ENCODE data around the gene GATD1. TPM values are rescaled to one million over a fixed set of nuclear protein-coding genes. Genes with fewer than 3 reads are reported as not detected.

The GATD1 gene
- polyA plus RNA-seq, 1 experiment, result 37.9 TPM

DNA sequence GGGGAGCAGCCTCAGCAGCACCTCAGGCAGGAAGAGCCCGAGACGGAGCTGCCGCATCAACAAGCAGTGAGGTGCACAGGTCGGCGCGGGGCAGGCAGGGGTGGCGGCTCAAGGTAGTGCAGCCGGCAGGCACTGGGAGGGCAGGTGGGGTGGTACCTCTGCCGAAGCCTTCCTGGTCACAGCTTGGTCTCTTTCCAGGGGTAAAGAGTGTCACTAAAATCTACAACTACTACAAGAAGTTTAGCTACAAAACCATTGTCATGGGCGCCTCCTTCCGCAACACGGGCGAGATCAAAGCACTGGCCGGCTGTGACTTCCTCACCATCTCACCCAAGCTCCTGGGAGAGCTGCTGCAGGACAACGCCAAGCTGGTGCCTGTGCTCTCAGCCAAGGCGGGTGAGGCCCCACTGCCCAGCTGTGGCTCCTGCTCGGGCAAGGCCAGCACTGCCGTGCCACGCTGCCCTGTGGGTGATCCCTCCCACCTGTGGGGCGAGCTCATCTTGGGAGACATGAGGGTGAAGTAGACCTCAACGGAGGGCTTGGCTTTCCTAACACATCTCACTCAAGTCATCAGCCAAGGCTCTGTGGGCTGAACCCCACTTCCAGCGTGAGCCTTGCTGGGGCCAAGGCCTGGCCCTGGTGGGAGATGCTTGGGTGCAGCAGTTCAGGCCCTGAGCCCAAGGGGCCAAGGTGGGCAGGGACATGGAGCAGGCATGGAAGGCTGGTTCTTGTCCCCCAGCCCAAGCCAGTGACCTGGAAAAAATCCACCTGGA, 13.6 kb downstream of the GATD1 start:
- ChIA-PET POLR2A (no interaction called here), CTCF (interaction anchor here (0.6 to 3.9 kb wide), 5 partner anchors 17 to 120 kb away, joined by 3 to 19 read pairs (median 3); partner anchors contain the start of gene TALDO1)
- DNase-seq (ENCODE audit: low read depth), result no peak
- peaks cover 32% of the 10 kb centered on the region for H3K36me3 ChIP-seq (ENCODE audit: control insufficient read depth, insufficient read depth, low read length)
- no peak overlapping the region for H3K4me3 ChIP-seq (ENCODE audit: low read depth, low read length)
- no peaks in the 10 kb centered on the region for H3K27me3 ChIP-seq (ENCODE audit: control insufficient read depth, insufficient read depth, low read length)
- TF ChIP-seq, protein P1, sequence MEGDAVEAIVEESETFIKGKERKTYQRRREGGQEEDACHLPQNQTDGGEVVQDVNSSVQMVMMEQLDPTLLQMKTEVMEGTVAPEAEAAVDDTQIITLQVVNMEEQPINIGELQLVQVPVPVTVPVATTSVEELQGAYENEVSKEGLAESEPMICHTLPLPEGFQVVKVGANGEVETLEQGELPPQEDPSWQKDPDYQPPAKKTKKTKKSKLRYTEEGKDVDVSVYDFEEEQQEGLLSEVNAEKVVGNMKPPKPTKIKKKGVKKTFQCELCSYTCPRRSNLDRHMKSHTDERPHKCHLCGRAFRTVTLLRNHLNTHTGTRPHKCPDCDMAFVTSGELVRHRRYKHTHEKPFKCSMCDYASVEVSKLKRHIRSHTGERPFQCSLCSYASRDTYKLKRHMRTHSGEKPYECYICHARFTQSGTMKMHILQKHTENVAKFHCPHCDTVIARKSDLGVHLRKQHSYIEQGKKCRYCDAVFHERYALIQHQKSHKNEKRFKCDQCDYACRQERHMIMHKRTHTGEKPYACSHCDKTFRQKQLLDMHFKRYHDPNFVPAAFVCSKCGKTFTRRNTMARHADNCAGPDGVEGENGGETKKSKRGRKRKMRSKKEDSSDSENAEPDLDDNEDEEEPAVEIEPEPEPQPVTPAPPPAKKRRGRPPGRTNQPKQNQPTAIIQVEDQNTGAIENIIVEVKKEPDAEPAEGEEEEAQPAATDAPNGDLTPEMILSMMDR (IDR thresholded peaks at IDR 0.05; ENCODE audit: insufficient read depth, low read depth, low read length), result no peak

DNA sequence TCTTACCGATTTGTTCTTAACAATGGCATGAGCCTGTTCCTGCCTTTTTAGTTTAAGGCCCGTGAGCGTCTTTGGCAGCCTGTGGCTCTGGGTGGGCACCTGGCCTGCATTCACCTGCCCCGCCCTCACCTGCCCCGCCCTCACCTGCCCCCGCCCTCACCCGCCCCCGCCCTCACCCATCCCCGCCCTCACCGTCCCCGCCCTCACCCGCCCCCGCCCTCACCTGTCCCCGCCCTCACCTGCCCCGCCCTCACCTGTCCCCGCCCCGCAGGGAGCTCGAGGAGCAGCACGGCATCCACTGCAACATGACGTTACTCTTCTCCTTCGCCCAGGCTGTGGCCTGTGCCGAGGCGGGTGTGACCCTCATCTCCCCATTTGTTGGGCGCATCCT, 14.2 kb downstream of the GATD1 start:
- CTCF ChIA-PET, result interaction anchor here (2.8 to 3.9 kb wide), 2 partner anchors 21 to 36 kb away, joined by 9 to 19 read pairs; no protein-coding TSS in a partner anchor
- DNase-seq (ENCODE audit: low read depth), result no peak
- POLR2A ChIA-PET, result no interaction called here
- TF ChIP-seq, protein P1 (IDR thresholded peaks at IDR 0.05; ENCODE audit: insufficient read depth, low read depth, low read length), result no peak
- no peak overlapping the region for H3K4me3 ChIP-seq (ENCODE audit: low read depth, low read length)
- H3K36me3 ChIP-seq (ENCODE audit: control insufficient read depth, insufficient read depth, low read length), result peaks cover 33% of the 10 kb centered on the region
- no peaks in the 10 kb centered on the region for H3K27me3 ChIP-seq (ENCODE audit: control insufficient read depth, insufficient read depth, low read length)

DNA sequence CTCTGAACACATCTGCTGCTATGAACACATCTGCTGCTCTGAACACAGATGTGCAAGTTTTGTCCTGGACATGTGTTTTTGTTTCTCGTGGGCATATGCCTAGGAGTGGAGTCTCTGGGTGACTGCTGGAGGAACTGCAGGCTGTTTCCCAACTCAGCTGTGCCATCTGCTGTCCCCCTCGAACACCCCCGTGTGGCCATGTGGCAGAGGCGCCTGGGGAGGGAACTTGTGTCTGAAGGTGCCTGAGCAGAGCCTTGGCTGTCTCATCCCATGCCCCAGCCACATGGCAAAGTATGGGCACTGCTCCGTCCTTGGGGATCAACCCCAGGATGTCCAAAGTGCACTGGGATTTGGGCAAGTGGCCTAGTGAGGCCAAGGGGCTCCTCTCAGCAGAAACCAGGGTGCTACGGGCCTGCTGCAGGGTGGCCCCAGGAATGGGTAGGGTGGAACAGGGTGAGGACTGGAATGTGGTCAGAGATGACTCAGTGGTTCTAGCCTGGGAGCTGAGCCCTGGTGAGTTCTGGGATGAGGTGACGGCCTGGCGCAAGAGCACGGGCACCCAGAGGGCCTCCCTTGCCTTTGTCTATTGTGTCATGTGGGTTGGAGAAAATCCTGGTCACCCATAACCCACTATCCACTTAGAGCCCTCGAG, 14.7 kb downstream of the GATD1 start:
- H3K27me3 ChIP-seq (ENCODE audit: control insufficient read depth, insufficient read depth, low read length), result no peaks in the 10 kb centered on the region
- TF ChIP-seq, protein P1 (IDR thresholded peaks at IDR 0.05; ENCODE audit: insufficient read depth, low read depth, low read length), result peak; percentile 49
- POLR2A ChIA-PET, result no interaction called here
- CTCF ChIA-PET, result interaction anchor here (0.8 to 3.9 kb wide), 3 partner anchors 21 to 208 kb away, joined by 4 to 19 read pairs (median 9); no protein-coding TSS in a partner anchor
- peaks cover 33% of the 10 kb centered on the region for H3K36me3 ChIP-seq (ENCODE audit: control insufficient read depth, insufficient read depth, low read length)
- no peak overlapping the region for H3K4me3 ChIP-seq (ENCODE audit: low read depth, low read length)
- no peak for DNase-seq (ENCODE audit: low read depth)

DNA sequence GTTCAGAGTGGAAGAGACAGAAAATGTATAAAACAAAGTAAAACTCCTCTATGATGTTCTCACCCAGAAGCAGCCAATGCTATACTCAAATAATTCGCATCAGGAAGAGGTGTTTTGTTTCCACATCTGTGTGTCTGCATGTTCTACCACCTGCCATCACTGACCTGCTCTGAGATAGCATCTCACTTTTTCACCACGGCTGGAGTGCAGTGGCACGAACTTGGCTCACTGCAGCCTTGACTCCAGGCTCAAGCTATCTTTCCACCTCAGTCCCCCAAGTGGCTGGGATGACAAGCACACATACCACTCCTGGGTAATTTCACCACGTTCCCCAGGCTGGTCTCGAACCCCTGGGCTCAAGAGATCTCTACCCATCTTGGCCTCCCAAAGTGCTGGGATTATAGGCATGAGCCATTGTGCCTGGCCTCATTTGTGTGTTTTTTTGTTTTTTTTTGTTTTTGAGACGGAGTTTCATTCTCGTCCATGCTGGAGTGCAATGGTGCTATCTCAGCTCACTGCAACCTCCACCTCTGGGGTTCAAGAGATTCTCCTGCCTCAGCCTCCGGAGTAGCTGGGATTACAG, 15.7 kb downstream of the GATD1 start:
- peaks cover 31% of the 10 kb centered on the region for H3K36me3 ChIP-seq (ENCODE audit: control insufficient read depth, insufficient read depth, low read length)
- H3K4me3 ChIP-seq (ENCODE audit: low read depth, low read length), result no peak overlapping the region
- TF ChIP-seq, protein P1 (IDR thresholded peaks at IDR 0.05; ENCODE audit: insufficient read depth, low read depth, low read length), result no peak
- no peak for DNase-seq (ENCODE audit: low read depth)
- CTCF ChIA-PET, result interaction anchor here (0.7 to 3.9 kb wide), 5 partner anchors 21 to 207 kb away, joined by 3 to 19 read pairs (median 6); no protein-coding TSS in a partner anchor
- H3K27me3 ChIP-seq (ENCODE audit: control insufficient read depth, insufficient read depth, low read length), result no peaks in the 10 kb centered on the region
- POLR2A ChIA-PET, result no interaction called here

DNA sequence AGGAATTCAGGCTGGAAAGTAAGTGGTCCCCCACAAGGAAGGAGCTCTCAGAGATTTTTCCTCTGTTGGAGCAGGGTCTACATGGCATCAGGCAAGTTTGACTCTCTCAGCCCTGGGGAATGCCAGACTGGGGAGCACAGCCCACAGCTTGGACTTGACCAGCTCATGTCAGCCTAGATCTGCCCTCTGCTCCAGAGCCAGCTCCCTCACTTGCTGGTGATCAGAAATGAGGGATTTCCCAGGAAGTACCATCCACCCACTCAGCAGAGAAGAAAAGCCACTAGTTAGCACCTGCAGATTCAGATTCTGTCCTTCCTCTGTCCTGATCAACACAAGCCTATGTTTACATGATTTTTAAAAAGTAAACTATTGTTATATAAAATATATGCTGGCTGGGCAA, 17.1 kb downstream of the GATD1 start:
- ChIA-PET POLR2A (no interaction called here), CTCF (interaction anchor here (2.6 to 4.5 kb wide), 2 partner anchors 23 to 33 kb away, joined by 9 to 19 read pairs; no protein-coding TSS in a partner anchor)
- TF ChIP-seq, protein P1 (IDR thresholded peaks at IDR 0.05; ENCODE audit: insufficient read depth, low read depth, low read length), result no peak
- Histone ChIP-seq H3K4me3 (ENCODE audit: low read depth, low read length) (no peak overlapping the region), H3K36me3 (ENCODE audit: control insufficient read depth, insufficient read depth, low read length) (peaks cover 28% of the 10 kb centered on the region), H3K27me3 (ENCODE audit: control insufficient read depth, insufficient read depth, low read length) (no peaks in the 10 kb centered on the region)
- no peak for DNase-seq (ENCODE audit: low read depth)

Measured in BJ (cell line).